ENCODE data around the gene TENT5C. TPM values are rescaled to one million over a fixed set of nuclear protein-coding genes. Genes with fewer than 3 reads are reported as not detected.
A peak's percentile ranks its signal among the peaks of the same experiment; 100 is the strongest.

Gene TENT5C
- total and polyA plus RNA-seq, 9 of the 15 experiments (the other 6 are each of a cell fraction or from before 2014, with no cell fraction given) = 1.8 to 7.7 (median 4.0) TPM

GRCh38 chr1:117605774-117606648 is at the start of gene TENT5C (continued):
- TF ChIP-seq ATF4 (CRISPR knock-in tag; IDR thresholded peaks at IDR 0.05) = no peak
- no peak for TF ChIP-seq ZFP91 (CRISPR knock-in tag; IDR thresholded peaks at IDR 0.05)
- no peak for TF ChIP-seq ZC3H4 (CRISPR knock-in tag; IDR thresholded peaks at IDR 0.05; ENCODE audit: borderline replicate concordance)
- TF ChIP-seq SREBF2 (CRISPR knock-in tag; IDR thresholded peaks at IDR 0.05) = no peak
- no peak for TF ChIP-seq ZNF384 (IDR thresholded peaks at IDR 0.05; ENCODE audit: low read depth, low read length)
- TF ChIP-seq PHF8 (IDR thresholded peaks at IDR 0.05; ENCODE audit: borderline replicate concordance, low read length) = peak; percentile 83
- 0 out of 4 replicates have a peak, but pooled peaks have one; percentile 34 to 71 for TF ChIP-seq MLLT1 (IDR thresholded peaks at IDR 0.05)
- no peak for TF ChIP-seq TRIM24 (IDR thresholded peaks at IDR 0.05)
- TF ChIP-seq ZNF12 (CRISPR knock-in tag; IDR thresholded peaks at IDR 0.05) = peak; percentile 46; the same call in 1 of the 2 replicates
- no peak for TF ChIP-seq PHB2 (IDR thresholded peaks at IDR 0.05; ENCODE audit: low read depth)
- 0 out of 2 replicates have a peak, but pooled peaks have one; percentile 46 for TF ChIP-seq THAP12 (CRISPR knock-in tag; IDR thresholded peaks at IDR 0.05)
- no peak for TF ChIP-seq KLF16 (IDR thresholded peaks at IDR 0.05)
- TF ChIP-seq POLR2G (IDR thresholded peaks at IDR 0.05; ENCODE audit: low read depth, low read length) = peak; percentile 100
- TF ChIP-seq DEAF1 (CRISPR knock-in tag; IDR thresholded peaks at IDR 0.05) = no peak
- no peak for TF ChIP-seq CHAMP1 (IDR thresholded peaks at IDR 0.05)
- no peak for TF ChIP-seq SRSF3 (IDR thresholded peaks at IDR 0.05; ENCODE audit: insufficient read depth, low read length)

Measured in K562 (cell line).